ENCODE measurements around the gene LEUTX. TPM values are rescaled to one million over a fixed set of nuclear protein-coding genes. Genes with fewer than 3 reads are reported as not detected.
"Not testable (repeated sequence)": the region's sequence is repeated elsewhere in the genome, so short reads cannot be mapped to it uniquely, and the experiment has no call there.

Gene LEUTX
- total and polyA plus RNA-seq, 2 donors (not counting 1 experiment from before 2014, with no cell fraction given): not detected

DNA sequence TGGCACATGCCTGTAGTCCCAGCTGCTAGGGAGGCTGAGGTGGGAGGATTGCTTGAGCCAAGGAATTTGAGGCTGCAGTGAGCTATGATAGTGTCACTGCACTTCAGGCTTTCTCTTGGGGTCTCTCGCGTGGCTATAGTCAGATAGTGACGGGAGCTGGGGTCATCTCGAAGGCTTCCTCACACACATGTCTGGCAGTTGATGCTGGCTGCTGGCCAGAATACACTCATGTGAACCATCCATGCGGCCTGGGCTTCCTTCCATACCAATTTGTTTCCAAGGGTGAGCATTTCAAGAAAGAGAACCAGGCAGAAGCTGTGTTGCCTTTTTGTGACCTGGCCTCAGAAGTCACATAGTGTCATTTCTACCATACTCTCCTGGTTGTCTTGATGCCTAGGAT, 26.4 kb downstream of the LEUTX start:
- Histone ChIP-seq H3K4me2 (replicated peaks; ENCODE audit: low read depth, low read length, poor library complexity, severe bottlenecking) (no peak overlapping the region), H3K9me3 (ENCODE audit: control extremely low read depth in 1 of 3, control insufficient read depth in 2 of 3, insufficient read depth in 1 of 3, low read length in 2 of 3) (no peaks in the 10 kb centered on the region), H3K4me3 (ENCODE audit: control extremely low read depth in 1 of 5, extremely low read depth in 1 of 5, insufficient read depth in 1 of 5, low read depth in 2 of 5, low read length in 4 of 5) (no peak overlapping the region), H3K27ac (ENCODE audit: low read length in 2 of 2) (no peak overlapping the region), H3K9ac (ENCODE audit: low read length) (no peak overlapping the region), H3K36me3 (replicated peaks in 1 of 2; ENCODE audit: control extremely low read depth in 1 of 2, control insufficient read depth in 1 of 2, extremely low read depth in 1 of 2, insufficient read depth in 2 of 2, low read length in 1 of 2) (no peaks in the 10 kb centered on the region), H2AFZ (ENCODE audit: insufficient read depth, low read depth, low read length, poor library complexity, severe bottlenecking) (no peak overlapping the region), H3K4me1 (ENCODE audit: control insufficient read depth in 2 of 2, insufficient read depth in 2 of 2, low read length in 2 of 2) (no peaks in the 10 kb centered on the region), H3K27me3 (replicated peaks in 1 of 4; ENCODE audit: control extremely low read depth in 1 of 4, control insufficient read depth in 3 of 4, insufficient read depth in 4 of 4, low read length in 3 of 4) (peaks cover 0 to 23% (median 17%) of the 10 kb centered on the region in 4 experiments), H3K79me2 (ENCODE audit: control insufficient read depth, insufficient read depth, low read length) (no peaks in the 10 kb centered on the region), H4K20me1 (ENCODE audit: control insufficient read depth, insufficient read depth, low read length, poor library complexity, severe bottlenecking) (no peaks in the 10 kb centered on the region)
- intact Hi-C loops (cut with micrococcal nuclease): no loop called here
- WGBS (ENCODE audit: insufficient coverage): 79% methylated on average over 5 of the region's 5 CpGs
- Mint-ChIP-seq H3K9me3 (ENCODE audit: insufficient read depth) (no peaks in the 10 kb centered on the region), H3K27ac (no peak overlapping the region), H3K27me3 (peaks cover 29% of the 10 kb centered on the region), H3K4me1 (no peaks in the 10 kb centered on the region), H3K4me3 (no peak overlapping the region)
- ChIA-PET POLR2A (no interaction called here), CTCF (interaction anchor here (1.1 to 4.6 kb wide), 2 partner anchors 11 to 13 kb away, joined by 3 to 27 read pairs; no protein-coding TSS in a partner anchor)
- TF ChIP-seq, protein P1, sequence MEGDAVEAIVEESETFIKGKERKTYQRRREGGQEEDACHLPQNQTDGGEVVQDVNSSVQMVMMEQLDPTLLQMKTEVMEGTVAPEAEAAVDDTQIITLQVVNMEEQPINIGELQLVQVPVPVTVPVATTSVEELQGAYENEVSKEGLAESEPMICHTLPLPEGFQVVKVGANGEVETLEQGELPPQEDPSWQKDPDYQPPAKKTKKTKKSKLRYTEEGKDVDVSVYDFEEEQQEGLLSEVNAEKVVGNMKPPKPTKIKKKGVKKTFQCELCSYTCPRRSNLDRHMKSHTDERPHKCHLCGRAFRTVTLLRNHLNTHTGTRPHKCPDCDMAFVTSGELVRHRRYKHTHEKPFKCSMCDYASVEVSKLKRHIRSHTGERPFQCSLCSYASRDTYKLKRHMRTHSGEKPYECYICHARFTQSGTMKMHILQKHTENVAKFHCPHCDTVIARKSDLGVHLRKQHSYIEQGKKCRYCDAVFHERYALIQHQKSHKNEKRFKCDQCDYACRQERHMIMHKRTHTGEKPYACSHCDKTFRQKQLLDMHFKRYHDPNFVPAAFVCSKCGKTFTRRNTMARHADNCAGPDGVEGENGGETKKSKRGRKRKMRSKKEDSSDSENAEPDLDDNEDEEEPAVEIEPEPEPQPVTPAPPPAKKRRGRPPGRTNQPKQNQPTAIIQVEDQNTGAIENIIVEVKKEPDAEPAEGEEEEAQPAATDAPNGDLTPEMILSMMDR (IDR thresholded peaks at IDR 0.05): no peak
- no peak for TF ChIP-seq EZH2 (IDR thresholded peaks at IDR 0.05; ENCODE audit: borderline replicate concordance, insufficient read depth, low read depth, low read length, poor library complexity, severe bottlenecking)
- no peak for DNase-seq
- no peak for ATAC-seq (ENCODE audit: low read depth)

DNA sequence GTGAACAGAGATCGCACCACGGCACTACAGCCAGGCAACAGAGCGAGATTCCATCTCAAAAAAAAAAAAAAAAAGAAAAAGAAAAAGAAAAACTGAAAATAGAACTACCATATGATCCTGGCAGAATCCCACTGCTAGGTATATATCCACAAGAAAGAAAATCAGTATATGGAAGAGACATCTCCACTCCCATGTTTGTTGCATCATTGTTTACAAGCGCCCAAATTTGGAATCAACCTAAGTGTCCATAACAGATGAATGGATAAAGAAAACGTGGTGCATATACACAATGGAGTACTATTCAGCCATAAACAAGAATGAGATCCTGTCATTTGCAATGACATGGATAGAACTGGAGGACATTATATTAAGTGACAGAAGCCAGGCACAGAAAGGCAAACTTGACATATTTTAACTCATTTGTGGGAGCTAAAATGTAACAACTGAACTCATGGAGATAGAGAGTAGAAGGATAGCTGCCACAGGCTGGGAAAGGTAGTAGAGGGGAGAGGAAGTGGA, 29.3 kb downstream of the LEUTX start:
- no peaks in the 10 kb centered on the region for H3K79me2 ChIP-seq (ENCODE audit: control insufficient read depth, insufficient read depth, low read length)
- no peak overlapping the region for H2AFZ ChIP-seq (ENCODE audit: insufficient read depth, low read depth, low read length, poor library complexity, severe bottlenecking)
- H3K27ac Mint-ChIP-seq: no peak overlapping the region
- DNase-seq: no peak
- no peaks in the 10 kb centered on the region for H4K20me1 ChIP-seq (ENCODE audit: control insufficient read depth, insufficient read depth, low read length, poor library complexity, severe bottlenecking)
- CTCF ChIA-PET: no interaction called here
- TF ChIP-seq, protein P1 (IDR thresholded peaks at IDR 0.05): no peak
- TF ChIP-seq EZH2 (IDR thresholded peaks at IDR 0.05; ENCODE audit: borderline replicate concordance, insufficient read depth, low read depth, low read length, poor library complexity, severe bottlenecking): no peak
- peaks cover 22% of the 10 kb centered on the region for H3K27me3 Mint-ChIP-seq
- H3K4me1 ChIP-seq (ENCODE audit: control insufficient read depth in 2 of 2, insufficient read depth in 2 of 2, low read length in 2 of 2): no peaks in the 10 kb centered on the region
- H3K4me1 Mint-ChIP-seq: no peaks in the 10 kb centered on the region
- H3K9ac ChIP-seq (ENCODE audit: low read length): no peak overlapping the region
- no peaks in the 10 kb centered on the region for H3K9me3 Mint-ChIP-seq (ENCODE audit: insufficient read depth)
- no peaks in the 10 kb centered on the region for H3K9me3 ChIP-seq (ENCODE audit: control extremely low read depth in 1 of 3, control insufficient read depth in 2 of 3, insufficient read depth in 1 of 3, low read length in 2 of 3)
- H3K27ac ChIP-seq (ENCODE audit: low read length in 2 of 2): no peak overlapping the region
- WGBS (ENCODE audit: insufficient coverage): no CpG with 5 or more reads among the region's 5 CpGs
- no peak overlapping the region for H3K4me2 ChIP-seq (replicated peaks; ENCODE audit: low read depth, low read length, poor library complexity, severe bottlenecking)
- H3K27me3 ChIP-seq (replicated peaks in 1 of 4; ENCODE audit: control extremely low read depth in 1 of 4, control insufficient read depth in 3 of 4, insufficient read depth in 4 of 4, low read length in 3 of 4): peaks cover 0 to 14% (median 8%) of the 10 kb centered on the region in 4 experiments
- no peak overlapping the region for H3K4me3 Mint-ChIP-seq
- POLR2A ChIA-PET: no interaction called here
- ATAC-seq (ENCODE audit: low read depth): no peak
- H3K36me3 ChIP-seq (replicated peaks in 1 of 2; ENCODE audit: control extremely low read depth in 1 of 2, control insufficient read depth in 1 of 2, extremely low read depth in 1 of 2, insufficient read depth in 2 of 2, low read length in 1 of 2): no peaks in the 10 kb centered on the region
- intact Hi-C loops (cut with micrococcal nuclease): no loop called here
- H3K4me3 ChIP-seq (ENCODE audit: control extremely low read depth in 1 of 5, extremely low read depth in 1 of 5, insufficient read depth in 1 of 5, low read depth in 2 of 5, low read length in 4 of 5): no peak overlapping the region

DNA sequence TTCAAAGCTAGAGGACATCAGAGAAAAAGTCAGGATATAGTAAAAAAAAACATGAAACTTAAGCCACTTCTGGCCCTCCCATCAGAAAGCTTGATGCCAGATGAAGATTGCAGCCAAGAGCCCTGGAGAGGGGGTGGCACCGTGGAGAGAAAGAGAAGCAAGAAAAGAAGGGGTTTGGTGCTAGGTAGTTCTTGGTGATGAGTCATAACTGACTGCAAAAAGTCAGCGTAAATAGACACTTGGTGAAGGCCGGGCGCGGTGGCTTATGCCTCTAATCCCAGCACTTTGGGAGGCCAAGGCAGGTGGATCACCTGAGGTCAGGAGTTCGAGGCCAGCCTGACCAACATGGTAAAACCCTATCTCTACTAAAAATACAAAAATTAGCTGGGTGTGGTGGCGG, 30.0 kb downstream of the LEUTX start:
- H4K20me1 ChIP-seq (ENCODE audit: control insufficient read depth, insufficient read depth, low read length, poor library complexity, severe bottlenecking); H3K4me1 Mint-ChIP-seq; H3K9me3 Mint-ChIP-seq (ENCODE audit: insufficient read depth); H3K27ac Mint-ChIP-seq; DNase-seq; POLR2A ChIA-PET; H3K4me2 ChIP-seq (replicated peaks; ENCODE audit: low read depth, low read length, poor library complexity, severe bottlenecking); H3K9ac ChIP-seq (ENCODE audit: low read length); H3K4me3 Mint-ChIP-seq; H3K79me2 ChIP-seq (ENCODE audit: control insufficient read depth, insufficient read depth, low read length); H3K4me3 ChIP-seq (ENCODE audit: control extremely low read depth in 1 of 5, extremely low read depth in 1 of 5, insufficient read depth in 1 of 5, low read depth in 2 of 5, low read length in 4 of 5); H3K27me3 ChIP-seq (replicated peaks in 1 of 4; ENCODE audit: control extremely low read depth in 1 of 4, control insufficient read depth in 3 of 4, insufficient read depth in 4 of 4, low read length in 3 of 4); H3K9me3 ChIP-seq (ENCODE audit: control extremely low read depth in 1 of 3, control insufficient read depth in 2 of 3, insufficient read depth in 1 of 3, low read length in 2 of 3); H3K27ac ChIP-seq (ENCODE audit: low read length in 2 of 2); intact Hi-C loops (cut with micrococcal nuclease); H3K36me3 ChIP-seq (replicated peaks in 1 of 2; ENCODE audit: control extremely low read depth in 1 of 2, control insufficient read depth in 1 of 2, extremely low read depth in 1 of 2, insufficient read depth in 2 of 2, low read length in 1 of 2); H3K4me1 ChIP-seq (ENCODE audit: control insufficient read depth in 2 of 2, insufficient read depth in 2 of 2, low read length in 2 of 2); H2AFZ ChIP-seq (ENCODE audit: insufficient read depth, low read depth, low read length, poor library complexity, severe bottlenecking); ATAC-seq (ENCODE audit: low read depth): not testable (repeated sequence)
- CTCF ChIA-PET: interaction anchor here (0.6 to 2.3 kb wide), 3 partner anchors 16 to 1658 kb away, joined by 3 to 7 read pairs (median 3); no protein-coding TSS in a partner anchor
- H3K27me3 Mint-ChIP-seq: peaks cover 16% of the 10 kb centered on the region
- WGBS (ENCODE audit: insufficient coverage): 82% methylated on average over 2 of the region's 7 CpGs

Data from B cell (primary cell).